Measurements from ENCODE around the gene BTC.

DNA sequence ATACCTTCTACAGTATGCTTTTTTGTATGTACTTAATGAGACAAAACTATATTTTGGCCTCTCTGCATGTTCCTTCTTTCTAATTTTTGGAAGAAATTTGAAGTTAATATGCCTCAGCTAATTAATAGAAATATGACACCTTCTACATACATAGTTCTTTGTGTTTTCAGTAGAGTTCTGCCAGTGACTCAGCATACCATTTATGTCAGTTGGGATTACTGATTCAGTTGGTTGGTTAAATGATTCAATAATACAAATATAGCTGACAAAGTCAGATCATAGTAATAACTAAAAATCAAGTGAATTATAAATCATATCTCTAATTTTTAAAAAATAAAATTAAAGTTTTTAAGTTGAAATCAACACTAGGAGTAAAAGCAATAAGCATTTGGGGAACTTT lies 16.8 kb downstream of the BTC start:
- TF ChIP-seq POLR2A (IDR thresholded peaks at IDR 0.05) = no peak
- TF ChIP-seq, protein P1, sequence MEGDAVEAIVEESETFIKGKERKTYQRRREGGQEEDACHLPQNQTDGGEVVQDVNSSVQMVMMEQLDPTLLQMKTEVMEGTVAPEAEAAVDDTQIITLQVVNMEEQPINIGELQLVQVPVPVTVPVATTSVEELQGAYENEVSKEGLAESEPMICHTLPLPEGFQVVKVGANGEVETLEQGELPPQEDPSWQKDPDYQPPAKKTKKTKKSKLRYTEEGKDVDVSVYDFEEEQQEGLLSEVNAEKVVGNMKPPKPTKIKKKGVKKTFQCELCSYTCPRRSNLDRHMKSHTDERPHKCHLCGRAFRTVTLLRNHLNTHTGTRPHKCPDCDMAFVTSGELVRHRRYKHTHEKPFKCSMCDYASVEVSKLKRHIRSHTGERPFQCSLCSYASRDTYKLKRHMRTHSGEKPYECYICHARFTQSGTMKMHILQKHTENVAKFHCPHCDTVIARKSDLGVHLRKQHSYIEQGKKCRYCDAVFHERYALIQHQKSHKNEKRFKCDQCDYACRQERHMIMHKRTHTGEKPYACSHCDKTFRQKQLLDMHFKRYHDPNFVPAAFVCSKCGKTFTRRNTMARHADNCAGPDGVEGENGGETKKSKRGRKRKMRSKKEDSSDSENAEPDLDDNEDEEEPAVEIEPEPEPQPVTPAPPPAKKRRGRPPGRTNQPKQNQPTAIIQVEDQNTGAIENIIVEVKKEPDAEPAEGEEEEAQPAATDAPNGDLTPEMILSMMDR (IDR thresholded peaks at IDR 0.05) = no peak
